GM12878 (cell line): Measurements from ENCODE around the gene MAS1L. TPM values are rescaled to one million over a fixed set of nuclear protein-coding genes. Genes with fewer than 3 reads are reported as not detected.

Experiments
- ATAC-seq: fragments of 200-7000 bp; cut with Tn5 transposase; 3 replicates; pipeline ENCODE4 v1.9.1; 2020; ENCODE audit warnings: mild to moderate bottlenecking, moderate library complexity
- BruUV-seq: library from RNA; stranded (reverse); fragments of 400-500 nt; replicated peaks from 2 replicates; lab custom pipeline; 2021; lab: Mats Ljungman, UMichigan
- CTCF ChIA-PET: fragments of 300-600 bp; sonication (Branson Sonifier 250); formaldehyde crosslinking; extraction: SDS; loops from one replicate; lab custom pipeline; 2021; ENCODE audit warnings: inconsistent platforms; lab: Yijun Ruan, JAX
- POLR2A ChIA-PET: fragments of 350-600 bp; formaldehyde crosslinking; extraction: SDS; loops from one replicate; lab custom pipeline; 2021; ENCODE audit warnings: inconsistent platforms; lab: Charles Lee
- RAD21 ChIA-PET: fragments of 300-600 bp; sonication (Branson Sonifier 250); formaldehyde crosslinking; loops from one replicate; lab custom pipeline; 2023; ENCODE audit warnings: antibody characterized with exemption; ENCODE audit not compliant: unreplicated experiment; lab: Charles Lee
- SMC1A ChIA-PET: fragments of 300-600 bp; sonication (Branson Sonifier 250); formaldehyde crosslinking; loops from one replicate; lab custom pipeline; 2023; ENCODE audit not compliant: unreplicated experiment, uncharacterized antibody; lab: Charles Lee
- DNase-seq: peaks from one replicate; pipeline ENCODE4 v3.0.0-alpha.2; 2011; ENCODE audit warnings: low read depth, low spot score
- FAIRE-seq: peaks from 3 replicates; lab custom pipeline; 2011; peaks lifted over from hg19 to GRCh38; lab: Jason Lieb, UNC
- H2AFZ ChIP-seq: 2 replicates; pipeline ENCODE4 v1.6.0; 2011; ENCODE audit warnings: low read depth, low read length, control low read depth; ENCODE audit not compliant: control insufficient read depth
- H3K27ac ChIP-seq: 2 replicates; pipeline ENCODE4 v1.5.1; 2011; ENCODE audit warnings: control low read depth; ENCODE audit not compliant: control insufficient read depth, insufficient read depth
- H3K27me3 ChIP-seq, 2 experiments: replicated peaks in 1 of 2; 2 replicates each; pipeline versions ENCODE4 v1.6.0 to v1.6.1; 2011; ENCODE audit warnings: low read length in 1 of 2; ENCODE audit not compliant: control insufficient read depth in 2 of 2, insufficient read depth in 2 of 2
- H3K36me3 ChIP-seq, 2 experiments: 2 replicates each; pipeline ENCODE4 v1.5.1; 2011; ENCODE audit warnings: low read length in 1 of 2; ENCODE audit not compliant: control insufficient read depth in 2 of 2, insufficient read depth in 2 of 2
- H3K4me1 ChIP-seq: 2 replicates; pipeline ENCODE4 v1.6.1; 2011; ENCODE audit warnings: mild to moderate bottlenecking, low read length, moderate library complexity, mixed read lengths; ENCODE audit not compliant: control insufficient read depth, insufficient read depth
- H3K4me2 ChIP-seq: 2 replicates; pipeline ENCODE4 v1.6.0; 2011; ENCODE audit warnings: control low read depth; ENCODE audit not compliant: control insufficient read depth, insufficient read depth
- H3K4me3 ChIP-seq: fragments of 200-600 bp; sonication (generic); 2 replicates; pipeline ENCODE4 v1.5.1; 2016
- H3K79me2 ChIP-seq: 2 replicates; pipeline ENCODE4 v1.6.0; 2011; ENCODE audit warnings: low read length; ENCODE audit not compliant: control insufficient read depth, insufficient read depth
- H3K9ac ChIP-seq: 2 replicates; pipeline ENCODE4 v1.8.0; 2011; ENCODE audit warnings: low read length, control low read depth, mixed read lengths; ENCODE audit not compliant: control insufficient read depth, insufficient read depth
- H3K9me3 ChIP-seq: replicated peaks from 3 replicates; pipeline ENCODE4 v1.5.1; 2011; ENCODE audit warnings: mild to moderate bottlenecking, low read length; ENCODE audit not compliant: control insufficient read depth, insufficient read depth
- H4K20me1 ChIP-seq: 2 replicates; pipeline ENCODE4 v1.6.0; 2011; ENCODE audit not compliant: control insufficient read depth, insufficient read depth
- BCL11A ChIP-seq: IDR thresholded peaks from 2 replicates; pipeline ENCODE4 v1.6.1; 2011; ENCODE audit warnings: low read depth, low read length
- CEBPB ChIP-seq, 2 experiments: fragments of 150-350 bp in 1 of 2; IDR thresholded peaks; 2 replicates each; pipeline ENCODE4 v1.6.1; 2012 to 2014; ENCODE audit warnings: low read depth in 2 of 2, low read length in 2 of 2, borderline replicate concordance in 1 of 2, inconsistent platforms in 1 of 2
- CEBPZ ChIP-seq: fragments of 150-350 bp; IDR thresholded peaks from 2 replicates; pipeline ENCODE4 v1.6.1; 2016; ENCODE audit warnings: low read depth, low read length
- EZH2 ChIP-seq: IDR thresholded peaks from 2 replicates; pipeline ENCODE4 v1.6.1; 2012; ENCODE audit warnings: low read depth, mild to moderate bottlenecking, control low read depth, inconsistent platforms, low read length, borderline replicate concordance; ENCODE audit not compliant: control insufficient read depth
- GATAD2B ChIP-seq: fragments of 450-650 bp; conservative IDR thresholded peaks from 2 replicates; pipeline ENCODE4 v1.6.1; 2017; ENCODE audit warnings: low read depth, mild to moderate bottlenecking, moderate library complexity
- KDM1A ChIP-seq: fragments of 200-600 bp; sonication (generic); IDR thresholded peaks from 2 replicates; pipeline ENCODE4 v1.6.1; 2016; ENCODE audit warnings: borderline replicate concordance
- POLR2A ChIP-seq: IDR thresholded peaks from 2 replicates; pipeline ENCODE4 v1.6.1; 2011; ENCODE audit warnings: low read depth, mild to moderate bottlenecking, low read length
- WGBS: methylation state at CpG from one replicate; pipeline ENCODE4 v1.1.6; 2016; ENCODE audit warnings: low lambda C conversion rate; ENCODE audit not compliant: insufficient replicate concordance, insufficient coverage; ENCODE audit errors: missing lambda C conversion rate; 5-methylcytosine and 5-hydroxymethylcytosine counted together
- in situ Hi-C: fragments of 300-500 bp; cut with MboI; formaldehyde crosslinking; loops from 9 replicates; pipeline ENCODE4 v1.14.3; 2018; ENCODE audit warnings: mixed read lengths
- intact Hi-C: fragments of 100-400 bp; cut with micrococcal nuclease; formaldehyde crosslinking; loops from one replicate; pipeline ENCODE4 v1.14.2; 2022; ENCODE audit not compliant: unreplicated experiment
- polyA plus RNA-seq, 11 experiments: library from polyadenylated mRNA; depleted of rRNA in 4 of 11; unstranded in 6 of 11; stranded (reverse) in 5 of 11; fragments of >200 nt; fragmentation: Nextera tagmentation in 4 of 11; fragmentation: Illumina TruSeq in 1 of 11; extraction: Ambion mirVana in 4 of 11; extraction: Trizol in 1 of 11; gene quantifications; 1 replicate in 1 of 11; 2 replicates in 10 of 11; pipeline versions ENCODE4 v1.2.1 to v1.2.3, GENCODE V29; 2011 to 2016; ENCODE audit warnings: inconsistent platforms in 2 of 11, missing spikeins in 2 of 11, low read depth in 1 of 11
- total RNA-seq, 4 experiments: library from RNA; depleted of rRNA in 3 of 4; stranded (reverse); fragments of >200 nt in 3 of 4; fragmentation: Illumina TruSeq in 1 of 4; extraction: Trizol in 1 of 4; gene quantifications; 2 replicates each; pipeline versions ENCODE4 v1.2.1 to v1.2.3, GENCODE V29; 2013 to 2021

The MAS1L gene
- total and polyA plus RNA-seq, 10 of the 15 experiments (the other 5 are each of a cell fraction or from before 2014, with no cell fraction given), result not detected

GRCh38 chr6:29506446-29507067, 18.8 kb upstream of the MAS1L start:
- Histone ChIP-seq H2AFZ (no peak overlapping the region), H3K27me3 (0 out of 4 replicates have a peak, but pooled peaks cover 0 to 1% of the 10 kb centered on the region in 2 experiments)
- no peak for DNase-seq
- 13% methylated on average over 11 of the region's 11 CpGs for WGBS
- TF ChIP-seq EZH2 (no peak), CEBPB (IDR thresholded peaks at IDR 0.05; ENCODE audit: borderline replicate concordance in 1 of 2, low read depth in 2 of 2, low read length in 2 of 2) (no peak)
- TF ChIP-seq, all 136 proteins: peak for 0
- Histone ChIP-seq H3K27ac (no peak overlapping the region), H3K4me1 (peaks cover 9% of the 10 kb centered on the region), H3K9me3 (no peaks in the 10 kb centered on the region), H3K36me3 (no peaks in the 10 kb centered on the region), H3K9ac (no peak overlapping the region), H3K4me2 (no peak overlapping the region), H3K4me3 (no peak overlapping the region), H3K79me2 (no peaks in the 10 kb centered on the region), H4K20me1 (no peaks in the 10 kb centered on the region)
- POLR2A ChIA-PET, result no interaction called here
- FAIRE-seq, result no peak
- RAD21 ChIA-PET, result no interaction called here
- in situ Hi-C loops, result no loop called here
- intact Hi-C loops, result no loop called here
- no peak for ATAC-seq
- SMC1A ChIA-PET, result interaction anchor here (1.8 kb wide), 1 partner anchor 59 kb away, joined by 4 read pairs; no protein-coding TSS in a partner anchor
- no TSS peak for BruUV-seq
- CTCF ChIA-PET, result no interaction called here

GRCh38 chr6:29505808-29506207, 18.1 kb upstream of the MAS1L start:
- no peaks in the 10 kb centered on the region for H3K9me3 ChIP-seq
- 0 out of 4 replicates have a peak, but pooled peaks cover 1 to 2% of the 10 kb centered on the region in 2 experiments for H3K27me3 ChIP-seq
- in situ Hi-C loops, result no loop called here
- no TSS peak for BruUV-seq
- H3K4me1 ChIP-seq, result peaks cover 9% of the 10 kb centered on the region
- RAD21 ChIA-PET, result no interaction called here
- TF ChIP-seq BCL11A (no peak), POLR2A (no peak), CEBPZ (no peak), KDM1A (no peak), GATAD2B (no peak)
- POLR2A ChIA-PET, result no interaction called here
- H3K79me2 ChIP-seq, result no peaks in the 10 kb centered on the region
- SMC1A ChIA-PET, result no interaction called here
- no peak overlapping the region for H3K4me2 ChIP-seq
- H4K20me1 ChIP-seq, result no peaks in the 10 kb centered on the region
- ATAC-seq (no peak), DNase-seq (no peak), FAIRE-seq (no peak)
- no peak overlapping the region for H3K4me3 ChIP-seq
- CTCF ChIA-PET, result no interaction called here
- no peak overlapping the region for H3K27ac ChIP-seq
- 73% methylated on average over 3 of the region's 3 CpGs for WGBS
- intact Hi-C loops, result no loop called here
- H3K9ac ChIP-seq, result no peak overlapping the region
- H2AFZ ChIP-seq, result no peak overlapping the region
- H3K36me3 ChIP-seq, result no peaks in the 10 kb centered on the region
